D341Med (cell line): ENCODE measurements around the gene CYP19A1.
A peak's percentile ranks its signal among the peaks of the same experiment; 100 is the strongest.

Experiments
- DNase-seq: peaks from one replicate; pipeline ENCODE4 v3.0.0; 2012; ENCODE audit warnings: low spot score

CYP19A1 gene

GRCh38 chr15:51260202-51260601 lies 78.2 kb downstream of the CYP19A1 start:
- no peak for DNase-seq

GRCh38 chr15:51255533-51255932 lies 82.9 kb downstream of the CYP19A1 start:
- DNase-seq: no peak

- DNase-seq: no peak
These were observed 85.0 kb downstream of the CYP19A1 start for GRCh38 chr15:51253366-51253765.

- DNase-seq: no peak
These were observed 85.7 kb downstream of the CYP19A1 start for GRCh38 chr15:51252671-51253070.

DNA sequence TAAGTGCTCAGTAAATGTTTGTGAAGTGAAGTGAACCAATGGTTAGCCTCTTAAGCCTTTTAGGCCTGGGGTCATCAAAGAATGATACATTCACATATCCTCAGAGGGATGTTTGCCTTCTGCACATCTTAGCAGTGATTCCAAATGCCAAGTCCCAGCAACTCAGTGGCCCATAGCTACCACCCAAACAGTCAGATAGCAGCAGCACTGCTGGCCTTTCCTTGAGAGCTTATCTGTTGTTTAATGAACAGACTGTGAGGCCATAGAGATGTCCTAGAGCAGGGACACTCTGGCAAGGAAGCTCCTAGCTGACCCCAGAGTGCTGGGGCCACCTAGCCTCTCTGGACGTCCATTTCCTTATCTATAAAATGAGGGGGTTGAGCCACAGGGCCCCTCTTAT lies 86.8 kb downstream of the CYP19A1 start:
- DNase-seq: no peak

DNA sequence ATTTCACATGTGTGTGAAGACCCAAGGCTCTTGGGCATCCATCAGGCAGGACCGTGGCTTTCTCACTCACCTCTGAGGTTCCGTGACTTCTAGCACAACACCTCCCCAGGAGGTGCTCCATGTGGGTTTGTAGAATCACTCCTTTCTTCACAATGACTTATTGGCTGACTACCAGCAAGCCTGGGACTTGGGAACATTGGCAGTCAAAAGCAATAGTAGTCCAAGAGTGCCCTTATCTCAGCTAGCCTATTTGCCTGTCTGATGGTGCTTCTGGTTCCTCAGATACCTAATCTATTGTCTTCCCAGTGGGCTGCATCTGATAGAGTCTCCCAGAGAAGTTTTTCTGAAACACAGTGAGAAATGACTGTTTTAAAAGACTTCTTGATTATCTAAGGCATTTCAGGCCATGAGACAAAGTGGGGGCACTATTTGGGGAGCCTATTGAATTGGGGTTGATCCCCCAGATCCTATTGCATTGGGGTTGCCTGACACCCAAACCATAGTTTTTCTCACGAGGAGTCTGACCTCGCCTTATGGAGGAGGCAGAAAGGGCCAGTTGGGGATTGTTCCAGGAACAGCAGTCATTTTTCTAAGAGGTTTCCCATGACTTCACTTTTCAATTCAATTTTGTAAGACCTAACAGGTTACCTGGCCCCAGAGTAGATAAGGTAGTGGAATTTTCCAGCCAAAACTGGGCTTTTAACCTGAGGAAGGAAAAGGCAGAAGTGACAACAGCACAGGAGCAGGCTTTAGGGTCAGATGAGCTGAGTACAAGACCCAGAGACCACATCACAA lies 88.0 kb downstream of the CYP19A1 start:
- no peak for DNase-seq

GRCh38 chr15:51245628-51246027 lies 92.8 kb downstream of the CYP19A1 start:
- DNase-seq: no peak

DNA sequence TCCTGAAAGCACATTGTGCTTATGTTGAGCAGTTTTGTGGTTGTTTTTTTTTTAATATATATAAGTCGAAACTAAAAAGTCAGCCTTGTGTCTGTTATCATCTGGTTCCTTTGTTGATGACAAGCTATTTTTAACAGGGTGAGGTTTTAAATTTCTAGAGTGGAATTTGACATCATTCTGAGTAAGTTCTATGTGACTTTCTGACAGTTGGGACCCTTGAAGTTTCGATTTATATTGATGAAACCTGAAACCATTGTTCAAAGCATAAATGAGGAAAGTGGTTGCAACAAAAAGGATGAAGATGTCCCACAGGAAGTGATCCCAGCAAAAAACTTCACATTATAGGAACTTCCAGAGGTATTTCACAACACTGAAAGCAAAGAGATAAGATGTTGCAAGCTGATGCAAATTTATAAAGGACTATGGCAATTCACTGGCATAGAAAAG lies 94.0 kb downstream of the CYP19A1 start:
- DNase-seq: no peak

DNA sequence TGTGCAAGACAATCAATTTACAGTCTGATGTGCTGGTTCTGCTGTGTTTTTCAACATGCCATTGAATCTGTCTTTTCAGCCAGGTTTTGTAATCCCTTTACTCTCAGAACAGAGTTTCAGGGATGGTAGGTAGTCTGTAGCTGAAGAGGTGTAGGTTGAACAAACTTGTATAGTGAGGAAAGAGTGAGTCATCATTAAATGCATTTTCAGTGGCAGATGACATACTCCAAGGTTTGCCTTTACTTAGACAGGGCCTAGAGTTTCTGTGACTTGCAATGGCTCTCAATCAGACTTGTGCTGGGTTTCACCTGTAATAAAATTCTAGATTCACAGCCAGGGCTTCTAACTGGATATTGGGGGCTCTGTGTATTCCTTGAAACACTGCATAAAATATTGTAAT lies 94.6 kb downstream of the CYP19A1 start:
- no peak for DNase-seq

- DNase-seq: no peak
These were observed 98.3 kb downstream of the CYP19A1 start for GRCh38 chr15:51240066-51240465.

GRCh38 chr15:51237816-51238215 lies 100.6 kb downstream of the CYP19A1 start:
- DNase-seq: no peak

DNA sequence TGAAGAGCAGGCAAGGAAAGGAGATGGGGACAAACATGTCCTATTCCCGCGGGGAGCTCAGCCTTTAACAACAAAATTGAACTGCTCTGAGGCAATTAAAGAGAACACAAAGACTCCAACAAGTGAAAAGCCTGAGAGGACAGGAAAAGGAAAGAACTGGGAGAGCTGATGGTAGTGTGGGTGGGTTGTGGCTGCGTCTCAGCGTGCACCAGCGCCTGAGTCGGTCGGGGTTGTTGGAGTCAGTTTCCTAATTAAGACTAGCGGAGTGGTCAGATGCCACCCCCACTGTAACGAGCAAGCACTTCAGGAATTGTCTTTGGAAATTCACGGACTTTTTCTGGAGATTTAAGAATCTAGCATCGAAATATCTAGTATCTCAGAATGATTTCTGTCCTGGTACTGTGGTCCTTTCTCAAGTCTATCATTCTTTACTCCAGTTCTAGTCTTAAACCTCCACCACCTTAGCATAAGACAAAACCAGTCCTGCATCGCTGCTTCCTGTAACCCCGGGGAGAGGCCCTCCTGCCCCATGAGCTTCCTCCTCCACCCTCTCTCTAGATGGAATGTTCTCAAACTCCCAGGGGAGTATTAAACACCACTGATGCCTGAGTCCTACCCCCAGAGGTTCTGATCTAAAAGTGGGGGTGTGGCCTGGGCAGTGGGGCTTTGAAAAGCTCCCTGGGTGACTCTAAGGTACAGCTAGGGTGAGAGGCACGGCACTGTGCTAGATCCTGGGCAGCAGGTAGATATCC lies 104.0 kb downstream of the CYP19A1 start:
- DNase-seq: no peak

GRCh38 chr15:51232581-51232980 lies 105.8 kb downstream of the CYP19A1 start:
- DNase-seq: no peak

GRCh38 chr15:51229907-51230330 lies 108.5 kb downstream of the CYP19A1 start:
- DNase-seq: peak; percentile 49

- DNase-seq: no peak
These were observed 110.3 kb downstream of the CYP19A1 start for GRCh38 chr15:51227940-51228732.

DNA sequence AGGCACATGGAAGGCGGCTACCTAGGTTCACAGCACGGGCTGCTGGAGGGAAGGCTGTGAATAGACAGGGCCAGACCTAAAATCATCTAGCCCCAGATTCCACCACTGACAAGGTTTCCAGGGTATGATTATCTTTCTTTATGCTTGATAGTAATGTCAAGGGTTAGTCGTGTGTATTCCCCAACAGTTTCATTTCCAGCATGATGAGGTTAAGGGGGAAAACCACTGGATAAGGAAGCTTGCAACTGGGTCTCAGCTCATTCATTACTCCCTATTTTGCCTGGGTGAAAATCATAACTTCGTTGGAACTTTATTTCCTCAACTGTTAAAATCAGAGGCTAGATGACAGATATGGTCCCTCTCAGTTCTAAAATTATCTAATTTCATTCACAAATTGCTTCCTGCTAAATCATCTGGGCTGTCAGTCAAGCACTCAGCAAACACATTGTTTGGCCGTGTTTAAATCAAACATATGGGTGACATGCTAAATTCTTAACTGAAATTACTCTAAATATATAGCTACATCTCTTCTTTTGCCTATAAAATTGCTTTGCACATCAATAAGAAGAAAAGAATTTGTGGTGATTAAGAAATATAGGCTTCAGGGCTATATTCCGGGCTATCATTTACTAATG lies 111.7 kb downstream of the CYP19A1 start:
- no peak for DNase-seq

DNA sequence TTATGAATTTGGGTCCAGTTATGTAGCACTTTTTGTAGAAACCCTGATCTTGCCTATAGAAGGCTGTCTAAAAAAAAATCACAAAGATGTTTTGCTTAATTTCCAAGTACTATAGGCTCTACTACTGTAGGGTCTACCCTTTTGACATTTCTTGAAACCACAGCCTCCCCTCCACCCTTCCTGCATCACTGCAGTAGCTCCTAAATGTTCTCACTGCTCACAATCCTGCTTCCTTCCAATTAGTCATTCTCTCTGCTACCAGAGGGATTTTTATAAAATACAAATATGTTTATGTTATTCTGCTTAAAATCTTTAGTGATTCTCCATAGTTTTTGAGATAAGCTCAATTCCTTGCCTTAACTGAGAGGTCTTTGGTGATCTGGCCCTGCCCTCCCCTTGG lies 114.0 kb downstream of the CYP19A1 start:
- no peak for DNase-seq

DNA sequence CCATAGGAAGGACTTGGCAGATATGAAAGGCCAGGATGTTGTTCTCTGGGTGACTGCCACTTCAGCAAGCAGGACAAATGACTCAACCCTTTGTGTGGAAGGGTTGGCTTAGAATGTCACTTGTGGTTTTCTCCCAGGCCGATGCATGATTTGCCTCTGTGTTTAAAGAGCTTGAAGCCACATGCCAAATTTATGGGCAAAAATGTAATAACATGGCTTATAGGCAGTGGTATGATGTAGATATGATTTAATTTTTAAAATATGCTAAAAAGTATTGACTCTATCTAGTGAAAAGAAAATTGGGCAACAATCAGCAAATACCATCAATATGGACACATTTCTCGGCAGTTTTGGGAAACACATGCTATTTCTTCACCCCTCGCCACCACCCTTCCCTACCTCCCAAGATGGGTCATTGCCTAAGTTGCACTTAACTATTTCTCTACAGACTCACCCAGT lies 114.6 kb downstream of the CYP19A1 start:
- DNase-seq: no peak

DNA sequence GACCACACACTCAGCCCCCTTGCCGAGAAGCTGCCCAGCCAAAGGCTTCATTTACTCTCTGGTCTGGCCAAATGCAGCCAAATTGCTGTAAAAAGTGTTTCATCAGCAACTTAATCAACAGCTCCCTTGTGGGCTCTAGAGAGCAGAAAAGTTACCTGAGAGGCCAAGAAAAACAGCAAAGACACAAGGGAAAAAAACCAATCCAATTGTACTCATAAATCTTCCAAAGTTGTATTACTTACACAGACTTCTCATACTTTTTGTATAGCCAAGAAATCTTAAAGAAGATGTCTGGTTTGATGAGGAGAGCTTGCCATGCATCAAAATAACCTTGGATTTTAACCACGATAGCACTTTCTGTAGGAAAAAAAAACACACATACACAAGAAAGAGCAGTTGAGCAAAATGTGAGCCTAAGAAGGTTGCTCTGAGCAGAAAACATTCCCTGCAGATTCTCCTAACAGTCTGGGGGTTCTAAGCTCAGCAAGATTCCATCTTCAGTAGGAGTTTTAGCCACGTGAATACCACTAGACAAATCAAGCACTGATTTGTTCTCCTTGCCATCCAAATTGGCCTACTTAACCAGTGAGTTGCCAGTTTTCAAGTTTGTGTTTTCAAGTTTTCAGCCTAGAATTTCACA lies 120.0 kb downstream of the CYP19A1 start:
- no peak for DNase-seq

GRCh38 chr15:51212909-51213308 lies 125.5 kb downstream of the CYP19A1 start:
- DNase-seq: no peak

DNA sequence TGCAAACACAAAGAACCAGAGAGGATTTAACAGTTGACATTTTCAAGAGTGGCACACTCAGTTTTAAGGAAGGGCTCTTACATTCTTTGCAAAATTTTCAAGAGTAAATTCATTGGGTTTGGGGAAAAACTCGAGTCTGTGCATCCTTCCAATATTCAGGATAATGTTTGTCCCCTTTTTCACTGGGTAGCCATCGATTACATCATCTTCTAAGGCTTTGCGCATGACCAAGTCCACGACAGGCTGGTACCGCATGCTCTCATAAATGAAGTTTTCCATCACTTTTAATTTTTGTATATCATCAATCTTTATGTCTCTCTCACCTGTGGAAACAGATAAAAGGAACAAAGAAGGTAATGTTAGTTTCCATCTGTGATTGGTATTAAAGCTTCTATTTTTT lies 126.2 kb downstream of the CYP19A1 start:
- no peak for DNase-seq
